HepG2 (cell line): ENCODE results near the gene IL2. TPM values are rescaled to one million over a fixed set of nuclear protein-coding genes. Genes with fewer than 3 reads are reported as not detected.

ENCODE experiments used
- ATAC-seq: fragments of 200-7000 bp; cut with Tn5 transposase; 3 replicates; pipeline ENCODE4 v1.9.1; 2020; ENCODE audit warnings: mild to moderate bottlenecking, moderate library complexity
- BruUV-seq: library from RNA; stranded (reverse); fragments of 400-500 nt; replicated peaks from 2 replicates; lab custom pipeline; 2021; lab: Mats Ljungman, UMichigan
- CTCF ChIA-PET: fragments of 300-600 bp; formaldehyde crosslinking; extraction: SDS; loops from one replicate; lab custom pipeline; 2021; ENCODE audit warnings: low total read pairs, inconsistent platforms, low intra/inter-chr PET ratio; lab: Yijun Ruan, JAX
- POLR2A ChIA-PET: fragments of 350-600 bp; sonication (Branson Sonifier 250); formaldehyde crosslinking; loops from one replicate; lab custom pipeline; 2020; ENCODE audit warnings: antibody characterized with exemption, inconsistent platforms; lab: Yijun Ruan, JAX
- DNase-seq: peaks from one replicate; pipeline ENCODE4 v3.0.0-alpha.2; 2015; ENCODE audit warnings: low spot score
- FAIRE-seq: peaks from 3 replicates; lab custom pipeline; 2011; peaks lifted over from hg19 to GRCh38; lab: Jason Lieb, UNC
- H2AFZ ChIP-seq: one replicate; pipeline ENCODE4 v1.6.1; 2011; ENCODE audit warnings: low read length, inconsistent platforms
- H3K27ac ChIP-seq: fragments of 300-600 bp; 3 replicates; pipeline ENCODE4 v1.8.0; 2011; ENCODE audit warnings: mixed run types, mild to moderate bottlenecking, mixed read lengths, low read length, inconsistent platforms; ENCODE audit not compliant: insufficient read depth; ENCODE audit errors: extremely low read length
- H3K27me3 ChIP-seq, 2 experiments: fragments of 200-600 bp in 1 of 2; 2 replicates in 1 of 2; 3 replicates in 1 of 2; pipeline versions ENCODE4 v1.6.0 to v1.8.0; 2011; ENCODE audit warnings: low read length in 2 of 2, mild to moderate bottlenecking in 2 of 2, moderate library complexity in 2 of 2, inconsistent platforms in 1 of 2; ENCODE audit not compliant: insufficient read depth in 2 of 2, control insufficient read depth in 1 of 2
- H3K36me3 ChIP-seq, 2 experiments: fragments of 200-600 bp in 1 of 2; replicated peaks in 1 of 2; 2 replicates in 1 of 2; 3 replicates in 1 of 2; pipeline versions ENCODE4 v1.5.1 to v1.8.0; 2011; ENCODE audit warnings: low read length in 2 of 2, inconsistent platforms in 1 of 2; ENCODE audit not compliant: insufficient read depth in 2 of 2, control insufficient read depth in 1 of 2
- H3K4me1 ChIP-seq: 2 replicates; pipeline ENCODE4 v1.5.1; 2012; ENCODE audit warnings: low read length, inconsistent platforms; ENCODE audit not compliant: insufficient read depth
- H3K4me2 ChIP-seq: 2 replicates; pipeline ENCODE4 v1.6.0; 2011; ENCODE audit warnings: low read depth, low read length, inconsistent platforms
- H3K4me3 ChIP-seq, 3 experiments: fragments of 200-600 bp in 1 of 3; sonication (generic), shearing (Covaris generic) in 1 of 3; replicated peaks in 1 of 3; 2 replicates each; pipeline ENCODE4 v1.5.1; 2011 to 2016; ENCODE audit warnings: low read length in 3 of 3, inconsistent platforms in 2 of 3, low read depth in 2 of 3, mild to moderate bottlenecking in 2 of 3, control low read depth in 1 of 3, mixed read lengths in 1 of 3; ENCODE audit not compliant: insufficient read depth in 1 of 3
- H3K79me2 ChIP-seq: one replicate; pipeline ENCODE4 v1.6.1; 2011; ENCODE audit warnings: low read length, inconsistent platforms; ENCODE audit not compliant: insufficient read depth
- H3K9ac ChIP-seq: 2 replicates; pipeline ENCODE4 v1.6.0; 2011; ENCODE audit warnings: mild to moderate bottlenecking, low read depth, low read length, inconsistent platforms; ENCODE audit not compliant: insufficient read depth
- H3K9me3 ChIP-seq: 2 replicates; pipeline ENCODE4 v1.5.1; 2012; ENCODE audit warnings: mild to moderate bottlenecking, low read length
- H4K20me1 ChIP-seq: 2 replicates; pipeline ENCODE4 v1.6.0; 2011; ENCODE audit warnings: inconsistent platforms, mild to moderate bottlenecking, low read length, moderate library complexity; ENCODE audit not compliant: insufficient read depth
- ARNTL ChIP-seq: sonication (generic); formaldehyde crosslinking; IDR thresholded peaks from 2 replicates; pipeline ENCODE4 v1.4.0; 2020; ENCODE audit warnings: mild to moderate bottlenecking, missing genetic modification reagents
- CCDC6 ChIP-seq: sonication (generic); formaldehyde crosslinking; IDR thresholded peaks from 2 replicates; pipeline ENCODE4 v1.8.1; 2022; ENCODE audit warnings: mild to moderate bottlenecking, missing genetic modification reagents, moderate library complexity
- E2F5 ChIP-seq: sonication (generic); formaldehyde crosslinking; conservative IDR thresholded peaks from 2 replicates; pipeline ENCODE4 v1.4.0; 2020; ENCODE audit warnings: missing genetic modification reagents
- PITX1 ChIP-seq: sonication (generic); formaldehyde crosslinking; IDR thresholded peaks from 2 replicates; pipeline ENCODE4 v1.5.1; 2020; ENCODE audit warnings: mild to moderate bottlenecking, missing genetic modification reagents
- RFXAP ChIP-seq: sonication (generic); formaldehyde crosslinking; IDR thresholded peaks from 2 replicates; pipeline ENCODE4 v1.4.0; 2020; ENCODE audit warnings: missing genetic modification reagents, borderline replicate concordance
- SKIL ChIP-seq: sonication (generic); formaldehyde crosslinking; IDR thresholded peaks from 2 replicates; pipeline ENCODE4 v1.8.0; 2022; ENCODE audit warnings: missing genetic modification reagents, mild to moderate bottlenecking, moderate library complexity, borderline replicate concordance
- TAF15 ChIP-seq: fragments of 200-400 bp; formaldehyde crosslinking; IDR thresholded peaks from one replicate; pipeline ENCODE4 v1.6.1; 2018; ENCODE audit warnings: mild to moderate bottlenecking, low read depth, low read length; ENCODE audit not compliant: poor library complexity, severe bottlenecking
- TOE1 ChIP-seq: sonication (generic); formaldehyde crosslinking; IDR thresholded peaks from 2 replicates; pipeline ENCODE4 v1.4.0; 2020; ENCODE audit warnings: mild to moderate bottlenecking, missing genetic modification reagents
- ZNF121 ChIP-seq: sonication (generic); formaldehyde crosslinking; IDR thresholded peaks from 2 replicates; pipeline ENCODE4 v1.5.0; 2020; ENCODE audit warnings: mild to moderate bottlenecking, missing genetic modification reagents
- ZNF451 ChIP-seq: sonication (generic); formaldehyde crosslinking; IDR thresholded peaks from 2 replicates; pipeline ENCODE4 v1.5.0; 2020; ENCODE audit warnings: mild to moderate bottlenecking, missing genetic modification reagents
- WGBS: methylation state at CpG from one replicate; pipeline ENCODE4 v1.1.6; 2017; ENCODE audit warnings: low lambda C conversion rate; 5-methylcytosine and 5-hydroxymethylcytosine counted together
- in situ Hi-C: cut with HindIII; loops from 2 replicates; pipeline ENCODE4 v1.10.0; 2017; ENCODE audit warnings: low pct_unique_long_range_greater_than_20kb; ENCODE audit not compliant: extremely low pct_ligation_motif_present
- intact Hi-C: fragments of 100-400 bp; cut with micrococcal nuclease; formaldehyde crosslinking; loops from one replicate; pipeline ENCODE4 v1.10.0; 2022; ENCODE audit not compliant: unreplicated experiment
- polyA plus RNA-seq, 8 experiments: library from polyadenylated mRNA; depleted of rRNA in 3 of 8; stranded (reverse) in 7 of 8; unstranded in 1 of 8; fragments of >200 nt; fragmentation: Illumina TruSeq in 4 of 8; extraction: Trizol in 4 of 8; gene quantifications; 2 replicates each; pipeline versions ENCODE4 v1.2.1 to v1.2.3, GENCODE V29; 2011 to 2016; ENCODE audit warnings: low read depth in 4 of 8, missing spikeins in 1 of 8, mixed read lengths in 1 of 8; ENCODE audit not compliant: insufficient read depth in 1 of 8
- total RNA-seq, 5 experiments: library from RNA; depleted of rRNA; stranded (reverse); fragments of >200 nt; fragmentation: Illumina TruSeq; extraction: Trizol; gene quantifications; 2 replicates each; pipeline ENCODE4 v1.2.3, GENCODE V29; 2016; ENCODE audit warnings: low read depth in 1 of 5

The IL2 gene
- total and polyA plus RNA-seq, 2 of the 13 experiments (the other 11 are each of a cell fraction or from before 2014, with no cell fraction given) = not detected

- H3K4me3 ChIP-seq = no peak overlapping the region
- intact Hi-C loops = no loop called here
- H3K4me2 ChIP-seq = no peak overlapping the region
- in situ Hi-C loops = no loop called here
- ChIA-PET CTCF (no interaction called here), POLR2A (no interaction called here)
- no peaks in the 10 kb centered on the region for H4K20me1 ChIP-seq
- DNase-seq (no peak), FAIRE-seq (no peak), ATAC-seq (no peak)
- no peak overlapping the region for H3K27ac ChIP-seq
- no peaks in the 10 kb centered on the region for H3K36me3 ChIP-seq
- TF ChIP-seq ARNTL = no peak
- no peak for TF ChIP-seq RFXAP
- TF ChIP-seq ZNF121 (CRISPR knock-in tag) = no peak
- TF ChIP-seq TAF15 = no peak
- no peak for TF ChIP-seq ZNF451
- no peak for TF ChIP-seq E2F5
- no peak overlapping the region for H2AFZ ChIP-seq
- H3K9ac ChIP-seq = no peak overlapping the region
- H3K9me3 ChIP-seq = no peaks in the 10 kb centered on the region; the same call in 1 of the 2 replicates
- no peaks in the 10 kb centered on the region for H3K79me2 ChIP-seq
- no peaks in the 10 kb centered on the region for H3K4me1 ChIP-seq
- no peaks in the 10 kb centered on the region for H3K27me3 ChIP-seq
- BruUV-seq = no TSS peak
Measured at GRCh38 chr4:122423246-122423645, 33.3 kb downstream of the IL2 start.

- H3K27ac ChIP-seq = no peak overlapping the region
- ATAC-seq (no peak), FAIRE-seq (no peak), DNase-seq (no peak)
- no TSS peak for BruUV-seq
- H4K20me1 ChIP-seq = no peaks in the 10 kb centered on the region
- no peaks in the 10 kb centered on the region for H3K9me3 ChIP-seq
- H3K79me2 ChIP-seq = no peaks in the 10 kb centered on the region
- intact Hi-C loops = no loop called here
- no peak overlapping the region for H3K4me3 ChIP-seq
- ChIA-PET POLR2A (no interaction called here), CTCF (no interaction called here)
- no peak overlapping the region for H3K4me2 ChIP-seq
- no peaks in the 10 kb centered on the region for H3K27me3 ChIP-seq
- H2AFZ ChIP-seq = no peak overlapping the region
- TF ChIP-seq PITX1 (CRISPR knock-in tag) = no peak
- TF ChIP-seq SKIL (CRISPR knock-in tag) = no peak
- TF ChIP-seq CCDC6 (CRISPR knock-in tag) = no peak
- no peak for TF ChIP-seq TOE1 (CRISPR knock-in tag)
- no peak overlapping the region for H3K9ac ChIP-seq
- in situ Hi-C loops = no loop called here
- no peaks in the 10 kb centered on the region for H3K36me3 ChIP-seq
- 15% methylated on average over 3 of the region's 3 CpGs for WGBS
- H3K4me1 ChIP-seq = no peaks in the 10 kb centered on the region
Measured at GRCh38 chr4:122412547-122412946, 44.0 kb downstream of the IL2 start.
